Coronary artery (tissue), 2 donors: ENCODE measurements around the gene DPP8.
A peak's percentile ranks its signal among the peaks of the same experiment; 100 is the strongest.

Experiments
- DNase-seq: peaks from one replicate; pipeline ENCODE4 v3.0.0-alpha.2; 2017; ENCODE audit warnings: low spot score
- H3K27ac ChIP-seq, 2 donors: fragments of 200-600 bp; sonication (generic); one replicate each; pipeline ENCODE4 v1.5.1; 2016 to 2019
- H3K4me3 ChIP-seq: fragments of 200-600 bp; sonication (generic); 2 replicates; pipeline ENCODE4 v1.5.1; 2016; ENCODE audit warnings: mild to moderate bottlenecking, moderate library complexity
- TF ChIP-seq, protein P1 (sequence below): fragments of 200-600 bp; sonication (generic); IDR thresholded peaks from one replicate; pipeline ENCODE4 v1.5.1; 2019; ENCODE audit warnings: antibody characterized with exemption

The DPP8 gene

GRCh38 chr15:65426216-65426853 lies 91.2 kb downstream of the DPP8 start:
- peak; percentile 65 for DNase-seq
- no peak overlapping the region for H3K4me3 ChIP-seq
- no peak overlapping the region for H3K27ac ChIP-seq
- TF ChIP-seq, protein P1, sequence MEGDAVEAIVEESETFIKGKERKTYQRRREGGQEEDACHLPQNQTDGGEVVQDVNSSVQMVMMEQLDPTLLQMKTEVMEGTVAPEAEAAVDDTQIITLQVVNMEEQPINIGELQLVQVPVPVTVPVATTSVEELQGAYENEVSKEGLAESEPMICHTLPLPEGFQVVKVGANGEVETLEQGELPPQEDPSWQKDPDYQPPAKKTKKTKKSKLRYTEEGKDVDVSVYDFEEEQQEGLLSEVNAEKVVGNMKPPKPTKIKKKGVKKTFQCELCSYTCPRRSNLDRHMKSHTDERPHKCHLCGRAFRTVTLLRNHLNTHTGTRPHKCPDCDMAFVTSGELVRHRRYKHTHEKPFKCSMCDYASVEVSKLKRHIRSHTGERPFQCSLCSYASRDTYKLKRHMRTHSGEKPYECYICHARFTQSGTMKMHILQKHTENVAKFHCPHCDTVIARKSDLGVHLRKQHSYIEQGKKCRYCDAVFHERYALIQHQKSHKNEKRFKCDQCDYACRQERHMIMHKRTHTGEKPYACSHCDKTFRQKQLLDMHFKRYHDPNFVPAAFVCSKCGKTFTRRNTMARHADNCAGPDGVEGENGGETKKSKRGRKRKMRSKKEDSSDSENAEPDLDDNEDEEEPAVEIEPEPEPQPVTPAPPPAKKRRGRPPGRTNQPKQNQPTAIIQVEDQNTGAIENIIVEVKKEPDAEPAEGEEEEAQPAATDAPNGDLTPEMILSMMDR, result no peak

DNA sequence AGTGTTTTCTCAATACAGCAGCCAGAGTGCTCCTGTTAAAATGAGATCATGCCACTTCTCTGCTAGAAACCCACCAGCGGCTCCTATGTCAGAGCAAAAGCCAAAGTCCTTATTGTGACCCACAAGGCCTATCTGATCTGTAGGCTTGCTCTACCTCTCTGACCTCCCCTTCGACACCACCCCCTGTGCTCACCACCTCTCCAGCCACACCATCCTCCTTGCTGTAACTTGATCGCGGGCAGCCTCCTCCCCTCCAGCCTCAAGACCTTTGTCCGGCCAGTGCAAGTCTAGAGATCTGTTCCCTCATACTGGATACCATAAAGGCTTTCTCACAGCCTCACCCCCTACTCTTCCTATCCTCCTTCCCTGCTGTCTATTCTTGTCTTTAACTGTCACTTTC lies 92.8 kb downstream of the DPP8 start:
- Histone ChIP-seq H3K4me3 (no peak overlapping the region), H3K27ac (no peak overlapping the region)
- TF ChIP-seq, protein P1, result no peak
- peak; percentile 29 for DNase-seq

DNA sequence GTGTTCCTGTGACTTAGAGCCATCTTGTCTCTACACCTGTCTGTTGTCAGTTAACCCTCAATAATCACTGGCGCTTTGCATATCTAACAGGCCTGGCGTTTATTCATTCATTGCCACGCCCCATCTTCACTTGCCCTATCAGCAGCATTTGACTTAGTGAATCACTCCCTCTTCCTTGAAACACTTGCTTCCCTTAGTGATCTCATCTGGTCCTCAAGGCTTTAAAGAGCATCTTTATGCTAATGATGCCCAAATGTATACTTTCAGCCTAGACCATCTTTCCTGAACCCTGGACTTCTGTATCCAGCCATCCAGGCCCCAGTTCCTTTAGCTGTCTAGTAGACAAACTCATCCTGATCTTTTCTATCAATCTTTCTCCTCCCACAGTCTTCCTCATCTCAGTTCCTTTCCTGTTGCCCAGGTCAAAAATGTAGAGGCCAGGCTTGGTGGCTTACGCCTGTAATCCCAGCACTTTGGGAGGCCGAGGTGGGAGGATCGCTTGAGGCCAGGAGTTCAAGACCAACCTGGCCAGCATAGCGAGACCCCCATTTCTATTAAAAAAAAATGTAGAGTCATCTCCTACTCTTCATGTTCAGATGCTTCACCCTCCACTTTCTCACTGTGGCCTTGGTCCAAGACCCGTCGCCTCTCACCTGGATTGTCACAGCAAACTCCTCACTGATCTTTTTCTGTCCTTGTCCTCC lies 93.4 kb downstream of the DPP8 start:
- H3K27ac ChIP-seq, result no peak overlapping the region
- TF ChIP-seq, protein P1, result no peak

GRCh38 chr15:65423150-65423975 lies 94.1 kb downstream of the DPP8 start:
- DNase-seq, result peak; percentile 62
- peak overlapping the region; percentile 82 for H3K4me3 ChIP-seq
- no peak overlapping the region for H3K27ac ChIP-seq
- TF ChIP-seq, protein P1, result no peak

More for the DNA sequence above, 93.4 kb downstream of the DPP8 start:
- peak; percentile 28 for DNase-seq
- no peak overlapping the region for H3K4me3 ChIP-seq

DNA sequence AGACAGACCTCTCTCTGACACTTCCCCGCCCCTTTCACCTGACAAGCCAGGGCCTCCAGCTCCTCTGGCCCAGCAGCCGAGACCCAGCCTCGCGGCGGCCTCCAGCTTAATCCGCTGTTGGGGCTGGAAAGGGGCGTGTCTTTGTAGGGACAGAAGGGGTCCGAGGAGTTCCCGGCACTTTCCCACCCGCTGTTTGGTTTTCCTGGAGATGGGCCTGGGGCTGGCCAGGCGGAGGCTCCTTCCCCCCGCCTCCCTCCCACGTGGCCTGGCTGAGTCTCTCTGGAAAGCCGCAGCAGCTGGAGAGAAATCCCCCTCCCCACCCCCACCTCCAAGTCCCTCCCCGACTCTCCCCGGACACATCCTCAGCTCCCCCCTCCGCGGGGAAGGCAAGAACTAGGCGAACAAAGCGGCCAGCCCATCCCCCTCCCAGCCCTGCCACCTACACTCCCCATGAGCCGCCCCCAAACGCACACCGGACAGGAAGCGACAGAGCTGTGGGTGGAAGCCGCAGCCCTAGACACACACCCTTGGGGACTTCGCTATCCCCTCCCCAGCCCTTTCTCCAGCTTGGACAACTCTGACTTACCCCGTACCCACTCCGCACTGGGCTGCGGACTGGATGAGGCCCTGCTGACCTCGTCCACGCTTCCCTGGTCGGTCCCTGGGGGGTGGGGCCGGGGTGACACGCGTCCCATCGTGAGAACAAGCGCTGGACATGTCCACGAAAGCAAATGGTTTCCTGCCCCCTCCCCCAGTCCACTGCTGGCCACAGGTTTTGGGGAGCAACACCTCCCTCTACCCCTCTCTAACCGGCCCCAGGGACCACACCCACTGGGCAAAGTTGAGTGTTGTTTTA lies 95.9 kb downstream of the DPP8 start:
- Histone ChIP-seq H3K4me3 (peak overlapping the region; percentile 82), H3K27ac (no peak overlapping the region)
- TF ChIP-seq, protein P1, result no peak
- DNase-seq, result peak; percentile 72

DNA sequence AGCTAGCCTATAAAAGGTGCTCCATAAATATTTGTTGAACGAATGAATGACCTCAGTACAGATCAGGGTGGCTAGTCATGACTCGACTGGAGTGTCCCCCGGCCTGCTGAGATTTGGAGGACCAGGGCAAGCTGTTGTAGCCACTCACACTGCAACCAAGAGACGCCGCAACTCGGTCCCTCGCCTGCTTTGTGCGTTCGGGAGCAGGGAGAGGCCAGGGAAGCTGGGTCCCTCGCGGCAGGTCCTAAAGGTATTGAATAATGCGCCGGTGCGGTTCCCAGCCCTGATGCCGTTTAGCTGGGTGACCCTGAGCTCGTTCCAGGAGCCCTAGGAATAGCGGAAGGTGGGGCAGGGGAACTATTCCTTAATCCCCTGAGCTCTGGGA lies 96.5 kb downstream of the DPP8 start:
- Histone ChIP-seq H3K4me3 (peak overlapping the region; percentile 82), H3K27ac (no peak overlapping the region)
- TF ChIP-seq, protein P1, result no peak
- DNase-seq, result no peak
